ENCODE measurements around the gene GPSM1.

GRCh38 chr9:136317695-136318094, 9.6 kb upstream of the GPSM1 start:
- TF ChIP-seq POLR2A (IDR thresholded peaks at IDR 0.05) = no peak
- TF ChIP-seq CTCF (IDR thresholded peaks at IDR 0.05) = no peak
